ENCODE measurements around the gene SNRNP48. TPM values are rescaled to one million over a fixed set of nuclear protein-coding genes. Genes with fewer than 3 reads are reported as not detected.

The SNRNP48 gene
- total RNA-seq, 1 experiment from 2014 or later = 26.2 TPM

DNA sequence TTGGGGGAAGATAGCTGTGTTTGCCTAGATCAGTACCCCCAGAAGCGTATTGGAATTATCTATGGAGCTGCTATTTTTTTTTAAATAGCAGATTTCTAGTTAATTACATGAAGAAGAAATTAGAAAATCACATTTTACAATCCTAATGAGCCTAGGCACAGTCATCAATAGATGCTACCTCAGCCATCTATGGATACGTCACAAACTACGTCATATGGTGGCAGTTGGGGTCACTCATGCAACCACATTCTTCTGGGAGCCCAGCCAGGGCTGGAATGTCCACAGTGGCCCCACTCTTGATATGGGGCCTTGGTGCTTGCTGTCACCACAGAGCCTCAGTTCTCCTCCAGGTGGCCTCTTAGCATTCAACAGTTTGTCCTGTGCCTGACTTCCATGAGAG lies 63.0 kb downstream of the SNRNP48 start:
- Histone ChIP-seq H3K9me2 (ENCODE audit: insufficient read depth) (no peaks in the 10 kb centered on the region), H4K20me1 (ENCODE audit: insufficient read depth) (no peaks in the 10 kb centered on the region), H2AFZ (ENCODE audit: low read depth, low read length, poor library complexity, severe bottlenecking) (no peak overlapping the region), H3K27ac (ENCODE audit: low read depth, low read length) (no peak overlapping the region), H3K36me3 (ENCODE audit: control insufficient read depth in 1 of 2, insufficient read depth in 2 of 2, low read length in 2 of 2) (no peaks in the 10 kb centered on the region), H3K4me1 (ENCODE audit: control insufficient read depth in 1 of 2, insufficient read depth in 2 of 2, low read length in 2 of 2) (no peaks in the 10 kb centered on the region), H3K4me3 (replicated peaks in 1 of 2; ENCODE audit: low read depth in 1 of 2, low read length in 2 of 2) (no peak overlapping the region), H3K79me2 (ENCODE audit: insufficient read depth, low read length) (no peaks in the 10 kb centered on the region), H3K27me3 (ENCODE audit: insufficient read depth, low read length) (0 out of 2 replicates have a peak, but pooled peaks cover 5% of the 10 kb centered on the region), H3K9ac (ENCODE audit: low read length) (no peak overlapping the region), H3K9me3 (ENCODE audit: control insufficient read depth in 1 of 2, insufficient read depth in 1 of 2, low read depth in 1 of 2, low read length in 2 of 2) (no peaks in the 10 kb centered on the region), H3K4me2 (ENCODE audit: low read length) (no peak overlapping the region)
- ChIA-PET POLR2A (no interaction called here), CTCF (no interaction called here), RAD21 (ENCODE audit: low non-redundant PET in 1 of 2, low total read pairs in 2 of 2, uncharacterized antibody in 2 of 2, unreplicated experiment in 2 of 2) (no interaction called here)
- ATAC-seq (no peak), DNase-seq (ENCODE audit: low read depth, low spot score) (no peak)
- TF ChIP-seq JUND (IDR thresholded peaks at IDR 0.05) (no peak), CBX3 (IDR thresholded peaks at IDR 0.05; ENCODE audit: low read depth) (no peak), CEBPB (IDR thresholded peaks at IDR 0.05; ENCODE audit: low read depth) (no peak), SIN3A (IDR thresholded peaks at IDR 0.05; ENCODE audit: low read depth) (no peak), SP1 (IDR thresholded peaks at IDR 0.05; ENCODE audit: low read depth) (no peak), EZH2 (IDR thresholded peaks at IDR 0.05) (no peak), SRF (IDR thresholded peaks at IDR 0.05; ENCODE audit: low read depth) (no peak)
- TF ChIP-seq, protein P1, sequence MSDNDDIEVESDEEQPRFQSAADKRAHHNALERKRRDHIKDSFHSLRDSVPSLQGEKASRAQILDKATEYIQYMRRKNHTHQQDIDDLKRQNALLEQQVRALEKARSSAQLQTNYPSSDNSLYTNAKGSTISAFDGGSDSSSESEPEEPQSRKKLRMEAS (IDR thresholded peaks at IDR 0.05) = no peak
- intact Hi-C loops (cut with micrococcal nuclease) = no loop called here
- BruUV-seq (replicated peaks) = no TSS peak

DNA sequence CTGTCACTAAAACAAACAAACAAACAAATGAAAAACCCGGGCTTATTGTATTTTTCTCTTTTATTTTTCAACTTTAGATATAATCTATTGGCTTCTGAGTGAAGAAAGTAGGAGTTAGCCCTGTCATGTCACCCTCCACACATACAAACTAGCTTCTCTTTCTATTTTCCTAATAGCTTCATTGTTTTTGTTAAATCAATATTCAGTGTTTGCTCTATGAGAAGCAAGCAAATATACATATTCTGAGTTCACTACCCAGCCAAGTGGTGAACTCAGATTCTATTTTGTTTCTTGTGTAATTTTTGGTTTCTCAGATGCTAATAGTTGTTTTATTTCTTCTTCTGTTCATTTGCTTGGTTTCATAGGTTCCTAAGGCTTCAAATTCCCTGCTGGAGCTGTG lies 66.4 kb downstream of the SNRNP48 start:
- Histone ChIP-seq H3K9ac (ENCODE audit: low read length) (no peak overlapping the region), H3K4me2 (ENCODE audit: low read length) (no peak overlapping the region), H3K36me3 (ENCODE audit: control insufficient read depth in 1 of 2, insufficient read depth in 2 of 2, low read length in 2 of 2) (no peaks in the 10 kb centered on the region), H3K9me3 (ENCODE audit: control insufficient read depth in 1 of 2, insufficient read depth in 1 of 2, low read depth in 1 of 2, low read length in 2 of 2) (no peaks in the 10 kb centered on the region), H2AFZ (ENCODE audit: low read depth, low read length, poor library complexity, severe bottlenecking) (no peak overlapping the region), H3K79me2 (ENCODE audit: insufficient read depth, low read length) (no peaks in the 10 kb centered on the region), H4K20me1 (ENCODE audit: insufficient read depth) (no peaks in the 10 kb centered on the region), H3K4me1 (ENCODE audit: control insufficient read depth in 1 of 2, insufficient read depth in 2 of 2, low read length in 2 of 2) (no peaks in the 10 kb centered on the region), H3K4me3 (replicated peaks in 1 of 2; ENCODE audit: low read depth in 1 of 2, low read length in 2 of 2) (no peak overlapping the region), H3K9me2 (ENCODE audit: insufficient read depth) (no peaks in the 10 kb centered on the region), H3K27me3 (ENCODE audit: insufficient read depth, low read length) (no peaks in the 10 kb centered on the region), H3K27ac (ENCODE audit: low read depth, low read length) (no peak overlapping the region)
- RAD21 ChIA-PET (ENCODE audit: low non-redundant PET in 1 of 2, low total read pairs in 2 of 2, uncharacterized antibody in 2 of 2, unreplicated experiment in 2 of 2) = no interaction called here
- CTCF ChIA-PET = no interaction called here
- TF ChIP-seq POLR2AphosphoS5 (IDR thresholded peaks at IDR 0.05; ENCODE audit: low read depth, low read length) (no peak), RAD21 (IDR thresholded peaks at IDR 0.05; ENCODE audit: low read depth) (no peak), YY1 (IDR thresholded peaks at IDR 0.05; ENCODE audit: extremely low read depth, insufficient replicate concordance, low read depth, low read length) (no peak), SP1 (IDR thresholded peaks at IDR 0.05; ENCODE audit: low read depth) (no peak), CEBPB (IDR thresholded peaks at IDR 0.05; ENCODE audit: low read depth) (no peak), TCF7L2 (IDR thresholded peaks at IDR 0.05; ENCODE audit: borderline replicate concordance, extremely low read depth, insufficient read depth, insufficient read length) (no peak), JUND (IDR thresholded peaks at IDR 0.05) (no peak), ZFX (IDR thresholded peaks at IDR 0.05) (no peak), EZH2phosphoT487 (IDR thresholded peaks at IDR 0.05; ENCODE audit: borderline replicate concordance) (no peak), FOSL1 (IDR thresholded peaks at IDR 0.05; ENCODE audit: low read depth) (no peak), SRF (IDR thresholded peaks at IDR 0.05; ENCODE audit: low read depth) (no peak)
- no peak for DNase-seq (ENCODE audit: low read depth, low spot score)
- POLR2A ChIA-PET = no interaction called here
- ATAC-seq = no peak
- no TSS peak for BruUV-seq (replicated peaks)
- intact Hi-C loops (cut with micrococcal nuclease) = no loop called here

Data from HCT116 (cell line).